GM18517 (cell line): ENCODE results near the gene SNX9.
"Not testable (repeated sequence)": the region's sequence is repeated elsewhere in the genome, so short reads cannot be mapped to it uniquely, and the experiment has no call there.

Experiments
- ATAC-seq: cut with Tn5 transposase; IDR thresholded peaks from one replicate; pipeline ENCODE4 v1.9.1; 2021; ENCODE audit warnings: mild to moderate bottlenecking, moderate library complexity; ENCODE audit not compliant: unreplicated experiment

SNX9 gene

DNA sequence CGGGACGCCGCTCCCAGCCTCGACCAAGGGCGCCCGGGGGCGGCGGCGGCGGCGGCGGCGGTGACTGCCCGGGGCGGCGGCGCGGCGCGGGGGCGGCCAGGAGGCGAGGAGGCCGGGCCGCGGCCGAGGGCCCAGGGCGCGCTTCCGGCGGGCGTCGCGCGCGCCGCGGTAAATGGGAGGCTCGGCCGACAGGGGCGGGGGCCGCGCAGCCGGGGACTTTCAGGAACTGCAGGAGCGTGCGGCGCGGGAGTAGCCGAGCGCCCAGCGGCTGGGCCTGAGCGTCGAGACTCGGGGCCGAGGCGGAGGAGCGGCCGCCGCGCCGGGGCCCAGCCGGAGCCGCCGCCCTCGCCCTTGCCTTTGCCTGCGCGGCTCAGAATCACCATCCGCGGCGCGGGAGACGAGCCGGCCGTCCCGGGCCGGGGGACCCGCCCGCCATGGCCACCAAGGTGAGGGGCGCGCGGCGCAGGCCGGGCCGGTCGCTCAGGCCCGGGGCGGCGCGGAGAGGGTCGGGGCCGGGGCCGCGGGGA is at the start of gene SNX9:
Gene SNX9 (plus strand): TSS at position 246 of the 527 bp plus-strand sequence. CDS start 189 bp downstream, at position 435.
- ATAC-seq = peak; percentile 53

DNA sequence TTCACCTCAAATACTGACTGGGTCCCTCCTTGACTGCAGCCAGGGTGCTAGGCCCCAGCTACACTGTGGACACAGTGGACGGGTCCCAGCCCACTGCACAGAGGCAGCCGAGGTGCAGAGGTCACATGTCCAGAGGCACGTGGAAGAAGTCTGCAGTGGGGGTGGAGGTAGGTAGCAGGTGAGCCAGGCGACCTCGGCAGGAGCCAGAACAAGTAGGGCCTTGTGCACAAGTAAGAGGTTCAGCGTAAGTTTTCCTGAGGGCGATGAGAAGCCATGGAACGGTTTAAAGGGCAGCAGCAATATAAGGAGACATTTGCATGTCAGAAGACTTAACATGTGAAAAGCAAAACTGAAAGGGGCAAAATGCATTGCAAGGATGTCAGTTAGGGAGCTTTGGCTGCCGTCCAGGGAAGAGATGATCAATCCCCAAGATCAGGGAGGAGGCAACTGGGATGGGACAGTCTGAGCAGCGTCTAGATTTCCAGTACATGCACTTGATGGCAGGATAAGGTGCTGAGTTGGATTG is 49.7 kb upstream of the SNX9 start:
- ATAC-seq = no peak

DNA sequence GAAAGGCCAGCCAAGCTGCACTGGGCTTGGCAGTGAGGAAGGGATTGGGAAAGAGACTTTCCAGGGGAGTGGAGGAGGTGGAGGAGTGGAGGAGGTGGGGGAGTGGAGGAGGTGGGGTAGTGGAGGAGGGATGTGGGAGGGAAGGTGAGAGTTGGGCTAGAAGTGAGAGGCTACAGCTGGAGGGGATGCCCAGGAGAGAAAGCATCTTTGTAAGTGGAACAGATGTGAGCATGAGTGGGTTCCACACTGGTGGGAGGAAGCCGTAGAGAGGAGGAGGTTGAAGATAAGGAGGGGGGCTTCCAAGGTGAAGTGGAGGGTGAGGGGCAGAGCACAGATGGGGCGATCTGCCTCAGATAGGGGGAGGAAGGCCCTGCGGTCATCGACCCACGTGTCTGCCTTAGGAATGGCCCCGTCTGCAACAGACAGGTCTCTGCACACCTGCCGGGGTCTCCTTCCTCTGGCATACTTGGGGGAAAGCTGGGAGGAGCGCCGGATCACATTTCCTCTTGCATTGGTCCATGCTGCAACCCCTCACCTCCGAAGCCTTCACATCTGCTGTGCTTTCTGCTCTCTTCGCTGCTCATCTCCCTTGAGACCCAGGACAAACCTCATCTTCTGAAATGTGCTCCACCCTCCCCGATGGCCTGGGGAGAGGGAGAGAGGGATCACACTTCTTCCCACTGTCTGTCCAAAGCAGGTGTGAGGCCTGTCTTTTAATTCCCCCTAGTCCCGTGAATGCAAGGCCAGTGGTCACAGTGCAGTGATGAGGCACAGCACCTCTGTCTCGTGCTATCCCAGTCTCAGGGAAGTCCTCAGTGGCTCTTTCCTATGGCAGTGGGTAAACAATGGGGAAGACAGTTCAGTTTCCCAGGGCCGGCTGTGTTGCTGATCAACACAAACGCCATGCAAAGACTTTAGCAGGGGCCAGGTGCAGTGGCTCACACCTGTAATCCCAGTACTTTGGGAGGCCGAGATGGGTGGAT is 48.6 kb upstream of the SNX9 start:
- no peak for ATAC-seq

DNA sequence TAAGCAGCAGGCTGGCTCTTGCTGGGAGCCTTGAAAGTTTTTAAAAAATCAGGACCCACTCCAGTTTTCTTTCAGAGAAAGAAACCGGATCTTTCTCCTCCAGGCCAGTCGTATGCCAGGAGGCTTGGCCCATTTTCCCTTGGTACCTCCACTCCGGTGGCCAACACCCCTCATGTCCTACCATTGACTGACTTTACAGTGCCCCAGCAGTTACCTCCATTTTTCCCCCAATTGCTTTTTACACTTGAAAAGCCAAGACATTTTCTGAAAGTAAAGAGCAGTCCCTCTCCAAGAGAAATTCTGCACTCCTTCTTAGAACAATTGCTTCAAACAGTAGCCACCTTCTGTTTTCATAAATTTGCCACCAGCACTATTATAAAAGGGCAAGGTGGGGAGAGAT is 47.7 kb upstream of the SNX9 start:
- no peak for ATAC-seq

DNA sequence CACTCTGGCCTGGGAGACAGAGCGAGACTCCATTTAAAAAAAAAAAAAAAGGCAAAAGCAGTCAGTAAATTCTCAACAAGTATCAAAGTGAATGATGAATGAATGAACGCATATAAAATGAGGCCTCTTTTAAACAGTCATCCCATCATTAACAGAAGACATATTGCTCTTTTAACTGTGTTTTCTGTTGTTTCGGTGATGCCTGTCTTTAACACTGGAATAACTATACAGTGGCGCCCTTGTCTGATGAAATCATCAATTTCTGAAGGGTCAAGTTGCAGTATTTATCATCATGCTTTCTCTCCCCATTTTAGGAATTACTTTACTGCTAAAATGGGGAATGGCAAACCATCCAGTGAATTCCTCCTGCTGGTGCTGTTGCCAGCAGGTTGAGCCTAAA is 45.7 kb upstream of the SNX9 start:
- no peak for ATAC-seq

DNA sequence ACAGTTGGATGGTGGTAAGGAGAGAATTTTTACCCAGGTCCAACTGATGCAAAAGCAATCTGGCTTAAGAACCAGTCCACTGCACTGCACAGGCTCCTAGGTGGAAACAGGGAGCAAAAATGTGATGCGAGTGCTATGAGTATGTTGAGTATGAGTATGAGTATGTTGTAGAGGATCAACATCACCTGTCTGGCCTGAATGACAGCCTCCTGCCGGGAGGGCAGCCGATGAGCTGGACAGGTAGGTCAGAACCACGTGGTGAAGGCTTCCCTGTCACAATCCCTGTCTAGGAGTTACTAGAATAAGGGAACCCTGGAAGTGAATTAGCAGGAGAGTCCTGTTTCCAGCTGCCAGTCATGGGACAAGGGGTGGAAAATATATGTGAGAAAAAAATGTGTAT is 44.3 kb upstream of the SNX9 start:
- ATAC-seq = no peak

DNA sequence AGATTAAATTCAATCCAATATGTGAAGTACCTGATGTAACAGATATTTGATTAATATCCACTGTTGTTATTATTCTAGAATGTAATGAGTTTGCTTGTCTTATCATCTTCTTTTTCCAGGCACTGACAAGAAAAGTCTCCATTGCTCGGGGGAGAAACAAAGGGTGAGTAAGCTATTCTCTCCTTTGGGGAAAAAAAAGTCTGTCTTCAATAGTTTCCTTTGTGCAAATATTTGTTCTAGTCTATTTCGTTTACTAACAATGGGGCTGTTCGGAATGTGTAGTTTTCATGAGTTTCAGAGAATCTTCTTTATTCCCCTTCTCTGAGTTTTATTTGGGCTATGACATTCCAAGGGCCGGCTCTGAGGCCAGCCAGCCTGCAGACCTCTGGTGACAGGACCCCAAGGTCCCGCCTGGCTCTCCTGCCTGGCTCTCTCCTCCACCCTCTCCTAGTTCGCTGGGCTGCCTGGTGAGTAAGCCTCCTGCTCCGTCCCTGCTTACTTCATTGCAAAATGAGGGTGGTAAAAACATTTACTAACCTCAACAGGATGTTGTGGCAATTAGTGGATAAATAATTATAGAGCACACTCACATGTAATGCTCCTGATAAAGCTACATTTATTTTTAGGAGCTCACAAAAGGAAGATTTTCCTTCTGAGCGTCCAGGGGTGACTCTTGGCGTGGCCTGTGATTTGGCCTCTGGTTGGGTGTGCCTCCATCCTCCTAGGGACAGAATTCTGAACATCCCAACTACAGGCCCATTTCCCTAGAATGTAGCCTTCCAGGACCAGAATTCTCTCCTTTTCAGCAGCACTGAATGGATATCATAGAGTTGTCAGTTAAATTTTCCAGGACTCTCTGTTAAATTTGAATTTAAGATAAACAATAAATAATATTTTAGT is 43.1 kb upstream of the SNX9 start:
- no peak for ATAC-seq

DNA sequence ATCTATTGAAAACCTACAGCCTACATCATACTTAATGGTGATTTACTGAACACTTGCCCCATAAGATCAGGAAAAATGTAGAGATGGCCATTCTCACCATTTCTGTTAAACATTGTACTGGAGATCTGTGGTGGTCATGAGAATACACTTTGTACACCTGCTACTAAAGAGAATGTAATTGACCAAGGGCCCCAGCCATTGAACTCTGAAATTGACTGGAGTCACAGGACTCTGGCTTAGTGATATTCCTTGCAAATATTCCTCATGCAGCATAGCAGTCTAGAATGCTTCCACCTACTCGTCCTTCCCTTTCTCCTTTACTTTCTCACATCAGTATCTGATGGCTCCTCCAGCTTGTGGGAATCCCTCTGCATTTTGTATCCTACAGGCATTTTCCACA is 37.4 kb upstream of the SNX9 start:
- ATAC-seq = no peak

DNA sequence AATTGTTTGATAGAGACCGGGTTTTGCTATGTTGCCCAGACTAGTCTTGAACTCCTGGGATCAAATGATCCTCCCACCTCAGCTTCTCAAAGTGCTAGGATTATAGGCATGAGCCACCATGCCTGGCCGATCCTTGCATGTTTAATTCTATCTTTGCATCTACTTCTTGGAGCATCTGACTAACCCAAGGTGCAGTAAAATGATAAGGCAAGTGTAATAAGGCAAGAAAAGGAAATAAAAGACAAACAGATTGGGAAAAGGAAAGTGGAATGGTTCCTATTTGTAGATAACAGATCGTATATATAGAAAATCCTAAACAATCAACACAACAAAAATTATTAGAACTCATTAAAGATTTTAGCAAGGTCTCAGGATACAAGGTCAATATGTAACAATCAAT is 36.8 kb upstream of the SNX9 start:
- no peak for ATAC-seq

DNA sequence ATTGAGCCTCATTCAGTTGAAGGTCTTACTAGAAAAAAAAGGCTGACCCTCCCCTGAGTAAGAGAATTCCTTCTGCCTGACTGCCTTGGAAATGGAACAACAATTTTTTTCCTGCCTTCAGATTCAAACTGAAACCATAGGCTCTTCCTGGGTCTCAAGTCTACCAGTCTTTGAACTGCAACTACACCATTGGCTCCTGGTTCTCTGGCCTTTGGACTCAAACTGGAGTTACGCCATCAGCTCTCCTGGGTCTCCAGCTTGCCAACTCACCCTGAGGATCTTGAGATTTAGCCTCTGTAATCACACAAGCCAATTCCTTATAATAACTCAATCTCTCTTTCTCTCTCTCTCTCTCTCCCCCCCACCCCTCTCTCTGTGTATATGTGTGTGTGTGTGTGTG is 36.0 kb upstream of the SNX9 start:
- no peak for ATAC-seq

DNA sequence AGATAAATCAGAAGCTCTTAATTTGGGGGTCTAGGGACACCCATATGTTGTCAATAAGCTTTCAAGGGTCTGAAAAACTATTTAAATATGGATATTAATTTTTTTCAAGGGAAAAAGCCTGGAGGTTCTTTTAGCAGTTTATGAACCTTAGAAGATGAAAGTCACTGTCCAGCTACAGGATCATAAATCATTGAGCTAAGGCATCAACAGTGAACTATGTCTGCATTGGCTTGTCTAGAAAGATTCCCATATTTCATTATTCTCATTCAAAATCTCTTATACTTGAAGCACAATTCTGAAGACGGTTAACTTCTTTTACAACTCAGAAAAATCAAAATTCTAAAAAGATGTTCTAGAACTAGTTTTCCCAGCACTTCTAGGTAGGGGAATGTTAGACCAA is 34.9 kb upstream of the SNX9 start:
- ATAC-seq = no peak

DNA sequence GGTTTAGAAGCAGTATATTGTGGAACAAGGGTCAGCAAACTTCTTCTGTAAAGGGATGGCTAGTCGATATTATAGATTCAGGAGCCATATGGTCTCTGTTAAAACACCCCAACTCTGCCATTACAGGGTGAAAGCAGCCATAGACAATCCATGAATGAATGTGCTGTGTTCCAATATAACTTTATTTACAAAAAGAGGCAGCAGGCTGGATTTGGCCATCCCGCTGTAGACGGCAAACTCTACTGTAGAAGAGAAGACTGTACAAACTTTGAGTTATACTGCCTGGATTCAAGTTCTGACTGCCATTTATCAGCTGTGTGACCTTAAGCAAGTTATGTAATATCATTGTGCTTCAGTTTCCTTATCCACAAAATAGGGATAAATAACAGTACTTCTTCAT is 33.7 kb upstream of the SNX9 start:
- no peak for ATAC-seq

DNA sequence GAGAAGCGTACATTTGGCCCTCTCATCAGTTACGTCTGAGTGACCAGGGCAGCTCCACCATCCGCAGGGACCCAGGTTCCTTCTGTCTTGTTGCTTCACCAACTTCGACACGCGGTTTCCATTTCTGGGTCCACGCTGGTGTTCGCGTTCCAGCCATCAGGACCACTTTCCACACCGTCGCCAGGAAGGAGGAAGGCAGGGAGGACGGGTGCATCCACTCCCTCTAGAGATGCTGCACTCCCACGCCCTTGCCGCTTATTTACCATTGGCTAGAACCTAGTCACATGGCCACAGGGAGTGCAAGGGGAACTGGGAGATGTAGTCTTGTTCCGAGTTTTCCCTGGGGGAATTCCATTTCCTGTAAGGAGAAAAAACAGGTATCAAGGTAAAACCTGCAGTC is 33.2 kb upstream of the SNX9 start:
- no peak for ATAC-seq

DNA sequence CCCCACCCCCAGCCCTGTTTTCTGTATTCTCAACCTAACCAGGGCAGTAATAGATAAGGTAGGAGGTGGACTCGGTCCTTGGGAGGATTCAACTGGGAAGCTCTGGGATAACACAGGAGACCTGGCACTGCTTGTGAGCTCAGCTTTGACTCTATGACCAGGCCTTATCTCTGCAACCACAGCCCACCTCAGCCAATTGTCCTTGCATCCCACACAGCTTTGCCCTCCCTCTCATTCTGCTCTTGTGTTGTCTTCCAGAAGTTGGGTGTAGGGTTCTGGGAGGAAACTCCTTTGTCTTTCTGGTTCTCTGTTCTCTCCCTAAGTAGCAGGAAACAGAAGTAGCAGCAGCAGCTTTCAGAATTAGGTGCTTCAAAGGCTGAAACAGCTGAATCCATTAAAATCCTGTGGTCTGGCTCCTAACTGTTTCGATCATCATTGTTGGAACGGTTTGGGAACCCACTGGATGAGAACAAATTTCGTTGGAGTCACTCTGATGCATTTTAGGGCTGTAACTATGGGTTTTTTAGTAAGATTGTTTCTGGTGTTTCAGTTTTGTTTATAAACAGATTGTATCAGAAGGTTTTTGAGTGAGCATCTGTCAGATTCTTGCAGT is 32.4 kb upstream of the SNX9 start:
- ATAC-seq = no peak

DNA sequence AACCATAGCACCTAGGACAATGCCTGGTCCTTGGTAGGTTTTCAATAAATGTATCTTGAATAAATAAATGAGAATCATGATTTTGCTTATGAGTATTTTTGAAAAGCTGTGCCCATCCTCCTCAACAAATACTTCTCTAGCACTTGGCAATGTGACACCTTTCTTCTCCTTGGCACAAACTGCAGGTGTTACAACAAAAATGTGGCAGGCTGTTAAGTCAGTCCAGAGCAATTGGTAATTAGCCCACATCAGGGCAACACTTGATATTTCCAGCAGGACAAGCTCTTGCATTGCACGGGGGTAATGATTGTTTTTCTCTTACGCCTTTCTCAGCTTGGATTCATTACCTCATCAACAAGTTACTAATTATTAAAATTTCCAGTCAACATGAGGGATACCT is 31.6 kb upstream of the SNX9 start:
- ATAC-seq = no peak

DNA sequence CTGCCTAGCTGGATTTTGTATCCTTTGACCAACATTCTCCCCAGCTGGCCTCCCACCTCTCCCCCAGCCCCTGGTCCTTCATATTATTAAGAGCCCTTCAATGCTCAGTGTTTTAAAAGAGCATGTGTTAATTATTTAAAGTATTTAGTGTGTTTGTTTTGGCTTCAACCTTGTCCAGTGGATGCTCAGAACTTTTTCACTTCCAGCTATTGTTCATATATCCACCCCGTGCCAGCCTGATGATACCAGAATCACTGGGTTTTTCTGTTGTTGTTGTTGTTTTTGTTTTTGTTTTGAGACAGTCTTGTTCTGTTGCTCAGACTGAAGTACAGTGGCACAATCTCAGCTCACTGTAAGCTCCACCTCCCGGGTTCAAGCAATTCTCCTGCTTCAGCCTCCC is 30.4 kb upstream of the SNX9 start:
- ATAC-seq = no peak

DNA sequence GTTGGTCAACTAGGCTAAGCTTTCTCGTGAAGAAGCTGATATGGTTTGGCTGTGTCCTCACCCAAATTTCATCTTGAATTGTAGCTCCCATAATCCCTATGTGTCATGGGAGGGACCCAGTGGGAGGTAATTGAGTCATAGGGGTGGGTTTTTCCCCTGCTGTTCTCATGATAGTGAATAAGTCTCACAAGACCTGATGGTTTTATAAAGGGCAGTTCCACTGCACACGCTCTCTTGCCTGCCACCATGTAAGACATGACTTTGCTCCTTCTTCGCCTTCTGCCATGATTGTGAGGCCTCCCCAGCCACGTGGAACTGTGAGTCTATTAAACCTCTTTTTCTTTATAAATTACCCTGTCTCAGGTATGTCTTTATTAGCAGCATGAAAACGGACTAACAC is 29.0 kb upstream of the SNX9 start:
- ATAC-seq = not testable (repeated sequence)

DNA sequence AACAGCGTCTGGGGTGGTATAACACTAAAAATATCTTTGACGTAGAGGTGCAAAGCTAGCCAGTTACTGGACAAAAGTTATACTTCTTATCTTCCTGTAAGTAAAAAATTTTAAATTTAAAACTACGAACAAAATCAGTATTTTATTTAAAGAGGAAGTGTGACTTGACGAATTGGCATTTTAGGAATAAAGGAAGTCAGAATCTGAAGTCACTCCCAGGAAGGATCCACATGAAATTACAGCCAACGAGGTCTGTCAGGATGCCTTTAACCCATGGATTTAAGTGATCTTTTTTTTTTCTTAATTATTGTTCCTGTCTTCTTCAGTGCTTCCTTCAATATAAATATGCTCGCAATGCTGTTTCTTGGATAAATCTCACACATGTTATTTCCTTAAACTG is 27.2 kb upstream of the SNX9 start:
- no peak for ATAC-seq

DNA sequence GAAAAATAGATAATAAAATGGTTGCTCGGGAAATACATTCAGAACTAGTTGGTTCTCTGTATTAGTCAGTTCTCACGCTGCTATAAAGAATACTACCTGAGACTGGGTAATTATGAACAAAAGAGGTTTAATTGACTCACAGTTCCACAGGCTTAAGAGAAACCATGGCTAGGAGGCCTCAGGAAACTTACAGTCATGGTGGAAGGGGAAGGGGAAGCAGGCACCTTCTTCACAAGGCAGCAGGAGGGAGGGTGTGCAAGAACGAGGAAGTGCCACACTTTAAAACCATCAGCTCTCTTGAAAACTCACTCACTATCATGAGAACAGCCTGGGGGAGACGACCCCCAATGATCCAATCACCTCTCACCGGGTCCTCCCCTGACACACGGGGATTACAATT is 24.2 kb upstream of the SNX9 start:
- no peak for ATAC-seq

DNA sequence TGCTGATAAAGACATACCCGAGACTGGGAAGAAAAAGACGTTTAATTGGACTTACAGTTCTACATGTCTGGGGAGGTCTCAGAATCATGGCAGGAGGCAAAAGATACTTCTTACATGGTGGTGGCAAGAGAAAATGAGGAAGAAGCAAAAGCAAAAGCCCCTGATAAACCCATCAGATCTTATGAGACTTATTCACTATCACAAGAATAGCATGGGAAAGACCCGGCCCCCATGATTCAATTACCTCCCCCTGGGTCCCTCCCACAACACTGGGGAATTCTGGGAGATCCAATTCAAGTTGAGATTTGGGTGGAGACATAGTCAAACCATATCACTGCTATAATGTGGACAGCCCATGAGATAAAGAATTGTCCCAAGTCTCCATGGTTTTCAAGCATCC is 23.5 kb upstream of the SNX9 start:
- not testable (repeated sequence) for ATAC-seq
